ENCODE data around the gene DYSF. TPM values are rescaled to one million over a fixed set of nuclear protein-coding genes. Genes with fewer than 3 reads are reported as not detected.

DYSF gene
- polyA plus RNA-seq, 3 donors: 16.0 to 20.5 (median 17.0) TPM

Other genes with a start within 250 kb of the DYSF start
- gene PAIP2B, start 226.5 kb upstream of the DYSF start, polyA plus RNA-seq (ENCODE audit: insufficient read length in 3 of 3): 10 to 100 TPM; 19.5 to 20.8 (median 19.6) TPM
- gene ZNF638, start 121.8 kb upstream of the DYSF start, polyA plus RNA-seq (ENCODE audit: insufficient read length in 3 of 3): 100 to 1,000 TPM; 210 to 235 (median 223) TPM

Measured in right renal cortex interstitium (tissue), 3 donors.